ENCODE measurements around the gene SPEM1.

- TF ChIP-seq CTCF (IDR thresholded peaks at IDR 0.05) (no peak), POLR2A (IDR thresholded peaks at IDR 0.05) (no peak)
Observed at GRCh38 chr17:7383371-7383741, 36.8 kb upstream of the SPEM1 start.

Data from tibial nerve (tissue), 3 donors.